HG03469 (cell line): ENCODE data around the gene DESI2.
"Not testable (repeated sequence)": the region's sequence is repeated elsewhere in the genome, so short reads cannot be mapped to it uniquely, and the experiment has no call there.

Experiments
- ATAC-seq: cut with Tn5 transposase; IDR thresholded peaks from one replicate; pipeline ENCODE4 v1.9.1; 2021; ENCODE audit warnings: mild to moderate bottlenecking, moderate library complexity, moderate number of reproducible peaks; ENCODE audit not compliant: unreplicated experiment

The DESI2 gene

DNA sequence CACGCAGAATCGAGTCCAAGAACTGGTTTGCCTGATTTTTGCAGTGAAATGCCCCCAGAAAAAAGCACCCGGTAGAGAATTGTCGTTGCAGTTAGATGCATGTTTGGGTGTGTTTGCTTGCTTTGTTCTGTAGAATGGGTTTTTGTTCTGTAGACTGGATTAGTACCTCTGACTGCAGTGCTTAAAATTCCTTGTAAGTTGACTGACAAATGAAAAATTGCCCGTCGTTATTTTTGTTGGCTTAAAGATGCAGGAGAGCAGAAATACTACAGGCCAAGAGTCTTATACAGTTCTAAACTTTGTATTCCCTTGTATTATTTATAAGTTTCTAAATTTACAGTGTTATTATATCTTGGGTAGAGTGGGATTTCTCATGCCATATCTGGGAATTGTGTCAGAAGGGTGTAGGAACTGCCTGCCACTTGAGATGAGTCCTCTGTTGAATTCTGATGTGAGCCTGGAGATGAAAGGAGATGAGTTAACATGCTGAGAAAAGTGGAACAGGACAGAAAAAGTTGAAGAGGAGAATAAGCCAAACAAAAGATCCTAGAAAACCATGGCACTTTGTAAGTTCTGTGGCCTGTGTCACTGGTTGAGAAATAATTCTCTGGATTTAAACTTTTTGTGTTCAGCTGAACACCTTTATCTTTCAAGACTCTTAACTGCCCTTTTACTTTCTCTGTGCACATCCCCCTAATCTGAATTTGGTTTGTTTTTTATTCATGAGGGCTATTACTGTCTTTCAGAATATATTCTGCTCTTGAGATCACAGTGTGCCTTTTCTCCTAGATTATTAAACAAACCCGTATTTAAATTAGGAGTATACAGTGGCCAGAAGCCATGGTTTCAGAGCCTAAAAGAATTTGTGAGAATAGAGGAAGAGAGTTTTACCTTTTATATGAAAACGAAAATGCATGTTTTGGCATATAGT, 1.4 kb downstream of the DESI2 start:
- ATAC-seq, result no peak

DNA sequence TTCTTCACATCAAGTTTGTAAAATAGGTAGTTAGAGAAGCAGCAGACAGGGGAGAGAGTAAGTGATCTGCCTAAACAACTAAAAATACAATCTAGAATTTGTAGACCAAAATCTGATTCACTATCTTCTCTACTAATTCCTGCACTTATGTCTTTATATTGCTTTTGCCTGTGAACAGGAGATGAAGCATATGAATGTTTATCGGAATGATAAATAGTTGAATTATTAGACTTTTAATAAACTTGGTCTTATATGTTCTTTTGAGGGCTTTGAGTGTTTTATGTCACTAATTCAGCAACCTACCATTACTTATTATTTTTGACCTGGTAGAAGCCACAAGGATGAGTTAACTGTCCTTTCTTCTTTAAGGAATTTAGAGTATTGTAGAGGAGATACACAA, 2.3 kb downstream of the DESI2 start:
- ATAC-seq, result no peak

DNA sequence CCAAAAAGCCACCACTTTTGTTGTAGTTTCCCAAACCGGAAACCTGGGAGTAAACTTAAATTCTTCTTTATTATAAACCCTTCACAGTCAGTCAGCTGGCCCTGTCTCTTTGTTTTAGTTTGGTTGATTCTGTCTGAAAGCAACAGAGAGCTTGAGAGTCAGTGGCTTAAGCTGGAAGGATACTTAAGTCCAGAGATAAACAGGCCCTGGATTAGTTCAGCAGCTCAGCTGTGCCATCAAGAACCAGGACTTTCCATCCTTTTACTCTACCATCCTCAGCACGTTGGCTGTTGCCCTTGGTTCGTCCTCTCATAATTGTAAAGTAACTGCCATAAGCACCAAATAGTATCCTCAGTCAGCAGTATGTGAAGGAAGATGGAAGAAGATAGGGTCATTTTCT, 4.5 kb downstream of the DESI2 start:
- ATAC-seq, result no peak

DNA sequence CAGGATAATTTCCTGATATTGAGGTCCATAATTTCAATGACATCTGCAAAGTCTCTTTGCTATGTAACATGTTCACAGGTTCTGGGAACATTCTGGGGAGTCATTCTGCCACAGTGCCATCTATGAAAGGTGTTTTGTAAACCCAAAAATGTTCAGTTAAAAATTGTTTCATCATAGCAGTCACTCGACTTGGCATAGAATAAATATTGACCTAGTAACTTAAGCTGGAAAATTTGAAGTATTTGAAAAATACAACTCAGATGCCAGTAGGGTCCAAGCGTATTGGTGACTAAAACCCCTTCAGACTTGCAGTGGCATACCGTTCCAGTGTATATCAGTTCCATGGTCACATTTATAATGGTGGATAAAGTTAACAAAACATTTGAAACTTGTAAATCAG, 6.8 kb downstream of the DESI2 start:
- no peak for ATAC-seq

DNA sequence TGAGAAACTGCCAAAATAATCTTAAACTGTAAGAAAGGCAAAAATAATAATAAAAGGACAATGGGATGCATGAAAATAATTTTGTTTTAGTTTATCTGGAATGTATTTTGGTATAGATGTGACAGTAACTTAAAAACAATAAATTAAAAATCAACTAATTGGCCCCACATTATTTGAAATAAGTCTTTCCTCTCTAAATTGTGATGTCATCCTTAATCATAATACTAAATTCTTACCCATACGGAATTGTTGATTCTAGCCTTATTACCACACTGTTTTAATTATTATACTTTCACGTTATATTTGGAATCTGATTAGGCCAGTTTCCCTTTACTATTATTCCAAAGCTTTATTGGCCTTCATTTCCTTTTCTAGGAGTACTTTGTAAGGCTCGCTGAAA, 7.7 kb downstream of the DESI2 start:
- ATAC-seq, result no peak

DNA sequence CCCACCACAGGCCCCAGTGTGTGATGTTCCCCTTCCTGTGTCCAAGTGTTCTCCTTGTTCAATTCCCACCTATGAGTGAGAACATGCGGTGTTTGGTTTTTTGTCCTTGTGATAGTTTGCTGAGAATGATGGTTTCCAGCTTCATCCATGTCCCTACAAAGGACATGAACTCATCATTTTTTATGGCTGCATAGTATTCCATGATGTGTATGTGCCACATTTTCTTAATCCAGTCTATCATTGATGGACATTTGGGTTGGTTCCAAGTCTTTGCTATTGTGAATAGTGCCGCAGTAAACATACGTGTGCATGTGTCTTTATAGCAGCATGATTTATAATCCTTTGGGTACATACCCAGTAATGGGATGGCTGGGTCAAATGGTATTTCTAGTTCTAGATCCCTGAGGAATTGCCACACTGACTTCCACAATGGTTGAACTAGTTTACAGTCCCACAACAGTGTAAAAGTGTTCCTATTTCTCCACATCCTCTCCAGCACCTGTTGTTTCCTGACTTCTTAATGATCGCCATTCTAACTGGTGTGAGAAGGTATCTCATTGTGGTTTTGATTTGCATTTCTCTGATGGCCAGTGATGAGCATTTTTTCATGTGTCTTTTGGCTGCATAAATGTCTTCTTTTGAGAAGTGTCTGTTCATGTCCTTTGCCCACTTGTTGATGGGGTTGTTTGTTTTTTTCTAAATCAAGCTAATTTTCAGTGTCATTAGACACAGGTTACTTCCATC, 8.8 kb downstream of the DESI2 start:
- not testable (repeated sequence) for ATAC-seq

DNA sequence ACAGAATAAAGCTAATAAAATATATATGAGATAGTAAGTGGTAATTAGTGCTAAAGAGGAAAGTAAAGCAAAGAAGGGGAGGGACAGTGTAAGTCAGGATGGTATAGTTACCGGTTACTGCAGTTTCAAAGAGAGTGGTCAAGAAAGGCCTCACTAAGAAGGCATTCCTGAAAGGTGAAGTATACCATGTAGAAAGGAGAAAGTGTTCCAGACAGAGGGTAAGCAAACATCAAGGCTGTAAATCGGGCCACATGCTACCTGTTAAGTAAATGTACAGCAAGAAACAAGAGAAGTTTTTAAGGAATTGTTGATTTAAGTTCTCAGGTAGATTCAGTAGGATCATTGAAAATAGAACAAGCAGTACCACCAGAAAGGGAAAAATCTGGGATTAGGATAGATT, 9.7 kb downstream of the DESI2 start:
- ATAC-seq, result no peak

DNA sequence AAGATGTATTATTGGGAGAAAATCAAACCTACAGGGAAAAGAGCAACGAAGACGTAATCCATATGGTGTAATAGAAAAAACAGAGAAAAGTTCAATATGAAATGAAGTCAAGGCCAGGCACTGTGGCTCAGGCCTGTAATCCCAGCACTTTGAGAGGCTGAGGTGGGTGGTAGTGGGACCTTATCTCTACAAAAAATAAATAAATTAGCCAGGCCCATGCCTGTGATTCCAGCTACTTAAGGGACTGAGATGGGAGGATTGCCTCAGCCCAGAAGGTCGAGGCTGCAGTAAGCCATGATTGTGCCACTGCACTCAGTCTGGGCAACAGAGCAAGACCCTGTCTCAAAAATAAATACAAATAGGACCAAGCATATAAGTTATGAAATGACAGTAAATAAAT, 11.4 kb downstream of the DESI2 start:
- no peak for ATAC-seq

DNA sequence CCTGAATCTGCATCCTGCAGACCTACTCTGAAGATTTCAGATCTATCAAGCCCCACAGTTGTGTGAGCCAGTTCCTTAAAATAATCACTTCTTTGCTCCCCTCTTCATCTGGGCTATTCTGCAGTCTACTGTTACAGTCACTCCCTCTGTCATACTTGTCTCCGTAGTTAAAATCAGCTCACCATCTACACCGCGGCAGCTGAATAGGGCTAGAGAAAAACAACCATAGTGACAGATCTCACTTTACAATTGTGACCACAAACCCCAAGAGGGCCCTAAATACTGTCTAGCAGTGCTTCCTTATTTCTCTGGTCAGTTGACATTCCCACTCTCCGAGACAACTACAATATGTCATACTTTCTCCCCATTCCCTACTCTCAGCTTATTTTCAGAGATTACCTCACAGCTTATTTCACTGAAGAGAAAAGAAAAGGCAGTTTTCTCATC, 12.9 kb downstream of the DESI2 start:
- peak; percentile 90 for ATAC-seq

DNA sequence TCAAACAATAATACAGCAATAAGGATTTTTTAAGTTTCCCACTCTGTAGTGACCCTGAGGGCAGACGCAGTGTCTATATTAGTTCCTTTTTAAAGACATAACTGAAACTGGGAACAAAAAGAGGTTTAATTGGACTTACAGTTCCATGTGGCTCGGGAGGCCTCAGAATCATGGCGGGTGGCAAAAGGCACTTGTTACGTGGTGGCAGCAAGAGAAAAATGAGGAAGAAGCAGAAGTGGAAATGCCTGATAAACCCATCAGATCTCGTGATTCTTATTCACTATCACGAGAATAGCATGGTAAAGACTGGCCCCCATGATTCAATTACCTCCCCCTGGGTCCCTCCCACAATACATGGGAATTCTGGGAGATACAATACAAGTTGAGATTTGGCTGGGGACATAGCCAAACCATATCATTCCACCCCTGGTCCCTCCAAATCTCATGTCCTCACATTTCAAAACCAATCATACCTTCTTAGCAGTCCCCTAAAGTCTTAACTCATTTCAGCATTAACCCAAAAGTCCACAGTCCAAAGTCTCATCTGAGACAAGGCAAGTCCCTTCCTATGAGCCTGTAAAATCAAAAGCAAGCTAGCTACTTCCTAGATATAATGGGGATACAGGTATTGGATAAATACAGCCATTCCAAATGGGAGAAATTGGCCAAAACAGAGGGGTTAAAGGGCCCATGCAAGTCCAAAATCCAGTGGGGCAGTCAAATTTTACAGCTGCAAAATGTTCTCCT, 13.9 kb downstream of the DESI2 start:
- not testable (repeated sequence) for ATAC-seq

DNA sequence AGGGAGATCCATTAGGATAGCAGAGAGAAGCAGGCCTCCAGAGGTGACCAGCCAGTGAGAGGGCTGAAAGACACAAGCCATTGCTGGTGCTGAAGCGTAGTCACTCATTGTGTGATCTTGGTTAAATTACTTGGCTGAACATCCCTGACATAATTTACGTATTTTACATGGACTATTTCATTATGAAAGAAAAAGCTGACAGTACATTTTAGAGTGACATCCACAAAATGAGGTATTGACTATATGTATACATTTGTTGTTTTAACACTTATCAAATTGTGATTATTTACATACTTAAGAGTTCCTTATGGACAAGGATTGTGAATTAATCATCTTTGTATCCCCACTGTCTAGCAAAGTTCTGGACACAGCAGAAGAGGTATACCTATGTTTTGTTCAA, 14.9 kb downstream of the DESI2 start:
- ATAC-seq, result no peak

DNA sequence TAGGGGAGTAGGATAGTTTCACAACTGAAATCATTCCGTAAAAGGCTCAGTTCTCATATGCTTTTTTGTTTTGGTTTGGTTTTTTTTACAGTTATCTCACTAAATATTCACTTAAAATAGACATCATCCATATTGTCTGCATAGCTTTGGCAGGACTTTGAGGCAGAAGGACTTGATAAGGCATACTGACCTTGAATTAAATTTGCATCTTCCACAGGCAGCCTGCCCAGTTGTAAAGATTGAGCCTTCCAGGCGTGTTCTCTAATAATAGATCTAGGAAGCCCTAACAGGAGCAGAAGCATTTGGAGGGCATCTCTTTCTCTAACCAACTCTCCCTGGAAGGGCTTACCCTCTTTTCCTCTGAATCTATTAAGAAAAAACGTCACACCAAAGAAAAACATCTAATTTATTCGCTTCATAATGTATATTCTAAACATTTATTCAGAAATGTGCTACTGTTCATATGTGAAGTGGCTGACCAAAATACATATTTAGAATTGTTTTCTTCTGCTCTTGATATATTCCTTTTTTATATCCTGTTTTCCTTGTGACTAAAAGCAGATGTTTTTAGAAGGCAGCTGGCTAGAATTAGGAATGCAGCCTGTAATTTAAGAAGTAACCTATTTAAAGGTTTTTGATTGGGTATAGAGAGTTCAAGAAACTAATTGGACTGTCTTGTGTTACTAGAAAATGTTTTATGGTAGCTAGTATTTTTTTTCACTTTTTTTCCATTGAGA, 20.2 kb downstream of the DESI2 start:
- no peak for ATAC-seq

DNA sequence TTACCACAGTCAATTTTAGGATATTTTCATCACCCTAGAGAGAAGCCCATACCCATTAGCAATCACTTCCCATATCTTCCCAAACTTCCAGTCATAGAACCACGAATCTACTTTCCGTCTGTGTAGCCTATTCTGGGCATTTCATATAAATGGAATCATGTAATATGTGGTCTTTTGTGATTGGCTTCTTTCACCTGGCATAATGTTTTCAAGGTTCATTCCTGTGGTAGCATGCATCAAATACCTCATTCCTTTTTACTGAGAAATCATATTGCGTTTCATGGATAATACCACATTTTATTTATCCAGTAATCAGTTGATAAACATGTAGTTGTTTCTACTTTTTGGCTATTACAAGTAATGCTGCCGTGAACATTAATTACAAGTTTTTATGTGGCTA, 21.5 kb downstream of the DESI2 start:
- ATAC-seq, result no peak

DNA sequence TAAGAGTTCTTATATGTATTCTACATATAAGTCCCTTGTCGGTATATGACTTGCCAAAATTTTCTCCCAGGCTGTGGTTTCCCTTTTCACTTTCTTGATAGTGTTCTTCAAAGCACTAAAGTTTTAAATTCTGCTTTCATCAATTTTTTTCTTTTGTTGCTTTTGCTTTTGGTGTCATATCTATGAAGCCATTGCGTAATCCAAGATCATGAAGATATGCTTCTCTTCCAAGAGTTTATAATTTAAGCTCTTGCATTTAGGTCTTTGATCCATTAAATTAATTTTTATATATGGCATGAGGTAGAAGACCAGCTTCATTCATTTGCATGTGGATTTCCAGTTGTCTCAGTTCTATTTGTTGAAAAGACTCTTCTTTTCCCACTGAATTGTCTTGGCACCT, 22.2 kb downstream of the DESI2 start:
- ATAC-seq, result no peak

DNA sequence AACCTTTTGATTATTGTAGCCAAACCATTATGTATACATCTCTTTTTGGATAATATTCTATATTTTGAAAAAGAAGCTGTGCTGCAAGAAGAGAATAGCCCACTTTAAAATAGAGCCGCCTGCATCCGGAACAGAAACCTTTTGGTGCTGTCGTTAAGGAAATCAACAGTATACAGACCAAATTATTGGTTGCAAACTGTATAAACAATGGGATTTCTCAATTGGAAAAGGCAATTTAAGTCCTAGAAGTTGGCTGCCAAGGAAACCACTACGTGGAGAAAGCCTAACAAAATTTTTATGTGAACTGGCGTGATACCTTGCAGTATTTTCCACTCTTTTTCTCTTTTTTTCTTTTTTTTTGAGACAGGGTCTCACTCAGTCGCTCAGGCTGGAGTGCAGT, 25.8 kb downstream of the DESI2 start:
- ATAC-seq, result no peak

DNA sequence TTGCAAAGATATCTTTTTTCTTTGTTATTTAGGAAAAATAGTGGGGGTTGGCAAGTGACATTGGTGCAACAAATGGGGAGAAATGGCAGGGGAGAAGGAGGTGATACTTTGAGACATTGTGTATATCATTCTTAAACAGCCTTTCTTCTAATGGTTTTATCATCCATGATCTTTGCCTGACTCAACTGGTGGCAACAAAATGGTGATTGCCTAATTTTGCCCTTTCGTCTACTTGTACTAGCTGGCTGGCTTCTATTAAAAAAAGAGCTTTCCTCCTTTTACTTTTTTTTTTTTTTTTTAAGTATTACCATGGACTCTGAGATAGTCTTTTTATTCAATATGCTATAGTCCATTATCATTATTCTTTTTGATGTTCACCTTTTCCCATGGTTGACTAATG, 27.7 kb downstream of the DESI2 start:
- ATAC-seq, result no peak

DNA sequence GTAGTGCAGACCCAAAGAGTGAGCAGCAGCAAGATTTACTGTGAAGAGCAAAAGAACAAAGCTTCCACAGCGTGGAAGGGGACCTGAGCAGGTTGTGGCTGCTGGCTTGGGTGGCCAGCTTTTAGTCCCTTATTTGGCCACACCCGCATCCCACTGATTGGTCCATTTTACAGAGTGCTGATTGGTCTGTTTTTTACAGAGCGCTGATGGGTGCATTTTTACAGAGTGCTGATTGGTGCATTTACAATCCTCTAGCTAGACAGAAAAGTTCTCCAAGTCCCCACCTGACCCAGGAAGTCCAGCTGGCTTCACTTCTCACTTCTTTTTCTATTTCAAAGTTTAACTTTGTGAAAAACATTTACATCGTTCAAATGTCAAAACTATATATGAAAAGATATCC, 29.2 kb downstream of the DESI2 start:
- ATAC-seq, result not testable (repeated sequence)

DNA sequence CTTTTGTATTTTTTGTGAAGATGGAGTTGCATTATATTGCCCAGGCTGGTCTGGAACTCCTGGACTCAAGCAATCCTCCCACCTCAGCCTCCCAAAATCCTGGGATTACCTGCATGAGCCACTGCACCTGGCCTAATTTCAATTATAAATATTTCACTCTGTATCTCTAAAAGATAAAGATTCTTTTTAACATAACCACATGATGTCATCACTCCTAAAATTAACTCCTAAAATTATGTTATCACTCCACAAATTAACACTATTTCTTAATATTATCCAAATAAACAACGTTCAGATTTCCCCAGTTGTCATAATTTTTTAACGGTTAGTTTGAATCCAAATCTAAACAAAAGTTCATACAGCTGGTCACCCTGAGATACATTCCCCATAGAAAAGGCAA, 43.0 kb downstream of the DESI2 start:
- no peak for ATAC-seq

DNA sequence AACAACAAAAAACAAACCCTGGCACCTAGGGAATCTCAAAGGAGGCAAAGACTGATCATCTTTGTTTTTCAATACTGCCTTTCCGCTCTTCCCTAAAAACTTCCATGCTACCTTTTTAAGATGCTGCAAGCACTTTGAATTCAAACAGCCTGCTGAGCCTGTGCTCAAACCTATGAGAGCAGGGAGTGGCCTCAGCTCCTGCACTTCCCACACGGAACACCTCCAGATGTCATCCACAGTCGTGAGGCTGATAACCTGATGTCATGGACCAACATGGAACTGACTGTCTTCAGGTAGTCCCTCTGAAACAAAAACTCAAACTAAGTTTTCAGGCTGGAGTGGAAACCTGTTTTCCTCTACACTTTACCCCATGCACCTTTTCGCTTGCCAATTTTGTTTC, 46.8 kb downstream of the DESI2 start:
- no peak for ATAC-seq

DNA sequence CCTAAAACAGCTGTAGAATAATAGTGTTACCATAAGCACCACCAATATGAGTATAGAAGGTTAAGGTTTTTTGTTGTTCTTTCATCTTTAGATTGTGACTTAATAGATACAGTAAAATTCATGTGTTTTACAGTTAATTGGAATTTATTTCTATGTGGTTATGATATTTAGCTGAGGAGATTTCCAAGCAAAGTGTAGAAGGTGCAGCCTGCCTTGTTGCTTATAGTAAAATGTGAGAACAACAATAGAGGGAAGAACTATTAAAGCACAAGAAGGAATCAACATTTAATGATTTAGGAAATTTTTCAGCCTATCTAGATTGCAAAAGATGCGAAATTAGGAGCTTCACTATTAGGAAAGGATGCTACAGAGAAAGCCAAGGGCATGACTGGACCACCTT, 47.9 kb downstream of the DESI2 start:
- ATAC-seq, result no peak

DNA sequence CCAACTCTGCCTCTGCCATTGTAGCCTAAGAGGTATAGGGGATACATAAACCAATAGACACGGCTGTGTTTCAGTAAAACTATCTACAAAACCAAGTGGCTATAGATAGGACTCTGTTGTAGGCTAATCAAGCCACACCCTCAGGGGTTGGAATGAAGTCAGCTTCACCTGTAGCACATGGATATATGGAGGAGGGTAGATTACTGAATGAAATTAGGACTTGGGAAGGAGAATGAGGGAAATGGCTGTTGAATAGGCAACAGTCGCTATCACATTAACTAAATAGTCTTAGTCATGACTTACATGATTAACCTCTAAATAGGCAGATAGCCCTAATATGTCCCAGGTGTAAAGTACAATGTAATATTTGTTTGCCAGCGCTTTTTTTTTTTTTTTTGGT, 49.7 kb downstream of the DESI2 start:
- no peak for ATAC-seq
